ENCODE results near the gene ARVCF. TPM values are rescaled to one million over a fixed set of nuclear protein-coding genes. Genes with fewer than 3 reads are reported as not detected.
A peak's percentile ranks its signal among the peaks of the same experiment; 100 is the strongest.

ARVCF gene
- total RNA-seq, 1 donor: 27.1 TPM

- Histone ChIP-seq H3K36me3 (ENCODE audit: insufficient read depth, low read length) (peaks cover 23% of the 10 kb centered on the region), H3K4me1 (ENCODE audit: insufficient read depth, low read length) (peaks cover 7% of the 10 kb centered on the region), H3K4me3 (ENCODE audit: insufficient read depth, low read length) (no peak overlapping the region), H3K79me2 (ENCODE audit: insufficient read depth, low read length) (peaks cover 78% of the 10 kb centered on the region), H3K4me2 (ENCODE audit: insufficient read depth, low read length) (no peak overlapping the region), H3K27ac (ENCODE audit: low read depth, low read length) (no peak overlapping the region), H2AFZ (ENCODE audit: low read length) (no peak overlapping the region), H3K27me3 (ENCODE audit: insufficient read depth, low read length) (no peaks in the 10 kb centered on the region), H4K20me1 (ENCODE audit: insufficient read depth, low read length) (peaks cover 60% of the 10 kb centered on the region), H3K9me3 (ENCODE audit: low read depth, low read length) (no peaks in the 10 kb centered on the region)
- TF ChIP-seq CTCF (IDR thresholded peaks at IDR 0.05; ENCODE audit: extremely low read depth, low read depth, low read length): no peak
- DNase-seq (ENCODE audit: insufficient read length, low spot score, missing footprints): peak; percentile 83
These were observed 16.6 kb upstream of the ARVCF start for GRCh38 chr22:20033045-20033706.

GRCh38 chr22:20032407-20032991, 15.9 kb upstream of the ARVCF start:
- H3K79me2 ChIP-seq (ENCODE audit: insufficient read depth, low read length): peaks cover 79% of the 10 kb centered on the region
- peaks cover 19% of the 10 kb centered on the region for H3K36me3 ChIP-seq (ENCODE audit: insufficient read depth, low read length)
- no peak overlapping the region for H3K4me2 ChIP-seq (ENCODE audit: insufficient read depth, low read length)
- no peak for TF ChIP-seq CTCF (IDR thresholded peaks at IDR 0.05; ENCODE audit: extremely low read depth, low read depth, low read length)
- H3K4me1 ChIP-seq (ENCODE audit: insufficient read depth, low read length): peaks cover 7% of the 10 kb centered on the region
- H3K27me3 ChIP-seq (ENCODE audit: insufficient read depth, low read length): no peaks in the 10 kb centered on the region
- H3K9me3 ChIP-seq (ENCODE audit: low read depth, low read length): no peaks in the 10 kb centered on the region
- H3K27ac ChIP-seq (ENCODE audit: low read depth, low read length): no peak overlapping the region
- no peak overlapping the region for H3K4me3 ChIP-seq (ENCODE audit: insufficient read depth, low read length)
- H4K20me1 ChIP-seq (ENCODE audit: insufficient read depth, low read length): peaks cover 62% of the 10 kb centered on the region
- DNase-seq (ENCODE audit: insufficient read length, low spot score, missing footprints): peak; percentile 77
- no peak overlapping the region for H2AFZ ChIP-seq (ENCODE audit: low read length)

DNA sequence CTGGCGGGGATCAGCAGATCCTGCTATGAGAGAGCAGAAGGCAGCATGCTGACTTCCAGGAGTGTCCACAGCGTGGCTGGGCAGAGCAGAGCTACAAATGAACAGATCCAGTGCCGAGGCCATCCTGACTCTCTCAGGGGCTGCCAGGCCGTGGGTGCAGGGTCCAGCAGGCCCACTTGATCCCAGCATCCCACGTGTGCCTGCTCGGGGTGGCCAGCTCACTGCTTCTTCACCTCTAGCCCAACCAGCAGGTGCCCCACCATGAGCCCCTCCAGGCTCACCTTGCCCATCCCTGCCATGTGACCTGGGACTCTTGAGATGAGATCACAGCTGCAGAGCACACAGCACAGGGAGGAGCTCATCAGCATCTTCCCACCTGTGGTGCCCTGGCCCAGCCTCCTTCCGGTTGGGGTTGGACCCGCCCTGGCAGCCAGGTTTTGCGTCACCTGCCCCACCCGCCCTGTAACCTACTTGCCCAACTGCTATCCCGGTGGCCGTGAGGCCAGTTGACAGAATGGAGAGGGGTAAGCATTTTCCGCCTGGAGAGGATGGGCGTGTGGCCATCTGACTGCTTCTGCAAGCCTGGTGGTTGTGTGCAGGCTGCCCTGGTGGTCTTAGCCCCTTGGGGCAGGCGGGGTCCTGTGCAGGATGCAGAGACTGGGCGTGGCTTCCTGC, 15.2 kb upstream of the ARVCF start:
- Histone ChIP-seq H3K4me2 (ENCODE audit: insufficient read depth, low read length) (no peak overlapping the region), H2AFZ (ENCODE audit: low read length) (no peak overlapping the region), H4K20me1 (ENCODE audit: insufficient read depth, low read length) (peaks cover 64% of the 10 kb centered on the region), H3K9me3 (ENCODE audit: low read depth, low read length) (no peaks in the 10 kb centered on the region), H3K4me1 (ENCODE audit: insufficient read depth, low read length) (peaks cover 7% of the 10 kb centered on the region), H3K27ac (ENCODE audit: low read depth, low read length) (no peak overlapping the region), H3K36me3 (ENCODE audit: insufficient read depth, low read length) (peaks cover 13% of the 10 kb centered on the region), H3K27me3 (ENCODE audit: insufficient read depth, low read length) (no peaks in the 10 kb centered on the region), H3K79me2 (ENCODE audit: insufficient read depth, low read length) (peaks cover 79% of the 10 kb centered on the region), H3K4me3 (ENCODE audit: insufficient read depth, low read length) (no peak overlapping the region)
- TF ChIP-seq CTCF (IDR thresholded peaks at IDR 0.05; ENCODE audit: extremely low read depth, low read depth, low read length): no peak
- peak; percentile 48 for DNase-seq (ENCODE audit: insufficient read length, low spot score, missing footprints)
